CD14-positive monocyte (primary cell): ENCODE measurements around the gene CCL25. TPM values are rescaled to one million over a fixed set of nuclear protein-coding genes. Genes with fewer than 3 reads are reported as not detected.

ENCODE experiments used
- DNase-seq, 3 donors: peaks; one replicate each; pipeline ENCODE4 v3.0.0-alpha.2; 2011 to 2022
- H2AFZ ChIP-seq: 2 replicates; pipeline ENCODE4 v1.6.0; 2012; ENCODE audit warnings: mild to moderate bottlenecking, low read depth, low read length, inconsistent platforms; ENCODE audit not compliant: insufficient read depth, poor library complexity, severe bottlenecking
- H3K27ac ChIP-seq, 2 donors: 1 replicate in 1 of 2; 2 replicates in 1 of 2; pipeline ENCODE4 v1.5.1; 2012 to 2013; ENCODE audit warnings: low read length in 2 of 2, control low read depth in 1 of 2, inconsistent platforms in 1 of 2, low read depth in 1 of 2, mild to moderate bottlenecking in 1 of 2
- H3K27me3 ChIP-seq, 2 donors: one replicate each; pipeline versions ENCODE4 v1.6.0 to v1.6.1; 2011 to 2013; ENCODE audit warnings: low read length in 2 of 2; ENCODE audit not compliant: control insufficient read depth in 2 of 2, insufficient read depth in 2 of 2
- H3K36me3 ChIP-seq, 2 donors: replicated peaks in 1 of 2; 1 replicate in 1 of 2; 2 replicates in 1 of 2; pipeline versions ENCODE4 v1.5.1 to v1.6.1; 2012 to 2013; ENCODE audit warnings: low read length in 2 of 2, control low read depth in 1 of 2, inconsistent platforms in 1 of 2, mild to moderate bottlenecking in 1 of 2; ENCODE audit not compliant: insufficient read depth in 2 of 2, control insufficient read depth in 1 of 2
- H3K4me1 ChIP-seq, 2 donors: 1 replicate in 1 of 2; 2 replicates in 1 of 2; pipeline versions ENCODE4 v1.5.1 to v1.6.1; 2012 to 2013; ENCODE audit warnings: low read length in 2 of 2, control low read depth in 1 of 2, inconsistent platforms in 1 of 2, mild to moderate bottlenecking in 1 of 2, moderate library complexity in 1 of 2; ENCODE audit not compliant: insufficient read depth in 2 of 2, control insufficient read depth in 1 of 2
- H3K4me2 ChIP-seq: replicated peaks from 2 replicates; pipeline ENCODE3; 2012; ENCODE audit warnings: low read length, moderate library complexity, mild to moderate bottlenecking; ENCODE audit not compliant: poor library complexity, severe bottlenecking; ENCODE audit errors: extremely low read depth
- H3K4me3 ChIP-seq, 3 experiments: fragments of 200-600 bp in 1 of 3; sonication (generic) in 1 of 3; replicated peaks in 1 of 3; 1 replicate in 2 of 3; 2 replicates in 1 of 3; pipeline ENCODE4 v1.5.1; 2011 to 2013; ENCODE audit warnings: low read length in 3 of 3, mild to moderate bottlenecking in 3 of 3, control low read depth in 2 of 3, low read depth in 2 of 3, inconsistent platforms in 1 of 3, moderate library complexity in 1 of 3
- H3K79me2 ChIP-seq: 2 replicates; pipeline ENCODE4 v1.6.0; 2012; ENCODE audit warnings: mild to moderate bottlenecking, control low read depth, inconsistent platforms, low read length, moderate library complexity; ENCODE audit not compliant: insufficient read depth
- H3K9ac ChIP-seq: 2 replicates; pipeline ENCODE4 v1.6.0; 2017; ENCODE audit warnings: low read length, mild to moderate bottlenecking; ENCODE audit not compliant: insufficient read depth, poor library complexity, severe bottlenecking
- H3K9me3 ChIP-seq, 2 donors: replicated peaks in 1 of 2; 1 replicate in 1 of 2; 2 replicates in 1 of 2; pipeline versions ENCODE4 v1.5.1 to v1.6.1; 2012 to 2013; ENCODE audit warnings: low read length in 2 of 2, control low read depth in 1 of 2; ENCODE audit not compliant: control insufficient read depth in 1 of 2, insufficient read depth in 1 of 2
- H4K20me1 ChIP-seq: 2 replicates; pipeline ENCODE4 v1.6.0; 2012; ENCODE audit warnings: mild to moderate bottlenecking, low read length, control low read depth, moderate library complexity; ENCODE audit not compliant: insufficient read depth
- H3K27ac Mint-ChIP-seq, 7 donors: one replicate each; pipeline ENCODE4 v1.8.0; 2020; ENCODE audit warnings: mild to moderate bottlenecking in 7 of 7, mixed read lengths in 7 of 7, moderate library complexity in 6 of 7, inconsistent platforms in 2 of 7
- H3K27me3 Mint-ChIP-seq, 3 donors: one replicate each; pipeline ENCODE4 v1.8.0; 2021 to 2022; ENCODE audit warnings: low read depth in 3 of 3, mild to moderate bottlenecking in 3 of 3, mixed read lengths in 3 of 3, moderate library complexity in 3 of 3, inconsistent platforms in 1 of 3
- H3K36me3 Mint-ChIP-seq, 2 donors: one replicate each; pipeline ENCODE4 v1.8.0; 2020; ENCODE audit warnings: mixed read lengths in 2 of 2, inconsistent platforms in 1 of 2, mild to moderate bottlenecking in 1 of 2
- H3K4me1 Mint-ChIP-seq: one replicate; pipeline ENCODE4 v1.8.0; 2020; ENCODE audit warnings: mild to moderate bottlenecking, mixed read lengths
- H3K4me3 Mint-ChIP-seq, 2 donors: one replicate each; pipeline ENCODE4 v1.8.0; 2020; ENCODE audit warnings: mild to moderate bottlenecking in 2 of 2, mixed read lengths in 2 of 2, moderate library complexity in 1 of 2
- H3K9me3 Mint-ChIP-seq, 7 donors: one replicate each; pipeline ENCODE4 v1.8.0; 2020 to 2022; ENCODE audit warnings: mixed read lengths in 7 of 7, mild to moderate bottlenecking in 6 of 7, moderate library complexity in 6 of 7, inconsistent platforms in 2 of 7
- CTCF ChIP-seq: fragments of 200-600 bp; IDR thresholded peaks from one replicate; pipeline ENCODE4 v1.8.0; 2022; ENCODE audit warnings: antibody characterized with exemption, mild to moderate bottlenecking
- WGBS: methylation state at CpG from one replicate; pipeline ENCODE4 v1.1.5; 2013; ENCODE audit warnings: missing lambda C conversion rate; ENCODE audit not compliant: insufficient coverage; 5-methylcytosine and 5-hydroxymethylcytosine counted together
- intact Hi-C, 2 donors: fragments of 100-400 bp; cut with micrococcal nuclease; formaldehyde crosslinking; loops; one replicate each; pipeline versions ENCODE4 v1.15.0 to v1.15.1; 2023
- polyA plus RNA-seq, 3 donors: library from polyadenylated mRNA; depleted of rRNA in 1 of 3; unstranded in 2 of 3; stranded (reverse) in 1 of 3; fragments of 300-500 nt in 2 of 3; fragments of >200 nt in 1 of 3; fragmentation: Illumina TruSeq in 2 of 3; gene quantifications; 1 replicate in 2 of 3; 2 replicates in 1 of 3; pipeline ENCODE4 v1.2.3, GENCODE V29; 2012 to 2021

The CCL25 gene
- polyA plus RNA-seq, 3 donors, result not detected

DNA sequence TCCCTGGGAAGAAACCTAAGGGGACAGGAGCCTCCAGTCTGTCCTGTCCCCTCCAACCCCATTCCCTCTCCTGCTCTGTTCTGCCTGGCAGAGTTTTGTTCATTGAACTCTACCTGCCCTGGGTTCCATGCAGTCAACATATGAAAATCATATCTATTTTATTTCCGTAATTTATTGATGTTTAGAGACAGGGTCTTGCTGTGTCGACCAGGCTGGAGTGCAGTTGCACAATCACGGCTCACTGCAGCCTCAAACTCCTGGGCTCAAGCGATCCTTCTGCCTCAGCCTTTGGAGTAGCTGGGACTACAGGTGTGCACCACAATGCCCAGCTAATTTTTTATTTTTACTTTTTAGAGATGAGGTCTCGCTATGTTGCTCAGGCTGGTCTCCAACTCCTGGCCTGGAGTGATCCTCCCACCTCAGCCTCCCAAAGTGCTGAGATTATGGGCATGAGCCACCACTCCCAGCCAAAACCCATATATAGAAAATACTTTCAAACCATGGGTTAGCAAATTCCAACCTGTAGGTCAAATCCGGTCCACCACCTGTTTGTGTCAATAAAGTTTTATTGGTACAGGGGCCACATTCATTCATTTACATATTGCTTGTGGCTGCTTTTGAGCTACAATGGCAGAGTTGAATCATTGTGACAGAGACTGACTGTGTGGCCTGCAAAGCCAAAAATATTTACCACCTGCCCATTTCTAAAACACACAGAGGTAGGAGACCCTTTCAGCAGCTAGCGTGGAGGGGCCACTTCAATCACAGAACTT, 57.5 kb downstream of the CCL25 start:
- H3K36me3 Mint-ChIP-seq, result no peaks in the 10 kb centered on the region
- WGBS, result 81% methylated on average over 3 of the region's 7 CpGs
- Histone ChIP-seq H3K27ac (no peak overlapping the region), H3K9me3 (no peaks in the 10 kb centered on the region), H3K4me3 (no peak overlapping the region), H3K9ac (no peak overlapping the region), H3K4me2 (no peak overlapping the region), H2AFZ (no peak overlapping the region), H4K20me1 (no peaks in the 10 kb centered on the region), H3K36me3 (no peaks in the 10 kb centered on the region), H3K27me3 (no peaks in the 10 kb centered on the region), H3K4me1 (no peaks in the 10 kb centered on the region), H3K79me2 (no peaks in the 10 kb centered on the region)
- TF ChIP-seq CTCF, result no peak
- H3K4me3 Mint-ChIP-seq, result no peak overlapping the region
- no peaks in the 10 kb centered on the region for H3K4me1 Mint-ChIP-seq
- H3K9me3 Mint-ChIP-seq, result peaks cover 0 to 8% (median 5%) of the 10 kb centered on the region in 7 donors
- no peak overlapping the region for H3K27ac Mint-ChIP-seq
- intact Hi-C loops, result no loop called here
- no peak for DNase-seq
- peaks cover 12 to 13% (median 13%) of the 10 kb centered on the region in 3 donors for H3K27me3 Mint-ChIP-seq

DNA sequence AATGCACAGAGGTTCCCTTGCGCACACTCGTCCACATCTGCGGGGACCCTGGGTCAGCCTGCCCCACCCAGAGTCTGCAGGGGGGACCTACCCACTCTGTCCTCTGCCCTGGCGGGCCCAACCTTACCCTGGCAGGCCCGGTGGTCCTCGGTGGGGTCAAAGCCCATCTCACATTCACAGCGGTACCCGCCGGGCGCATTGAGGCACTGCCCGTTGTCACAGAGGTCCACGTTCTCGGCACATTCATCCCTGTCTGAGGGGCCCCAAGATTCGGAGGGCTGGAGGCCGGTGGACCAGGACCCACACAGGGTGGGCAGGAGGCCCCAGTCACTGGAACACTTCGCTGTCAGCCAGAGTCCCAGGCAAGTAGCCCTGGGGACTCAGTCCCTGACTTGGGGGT, 58.4 kb downstream of the CCL25 start:
- TF ChIP-seq CTCF, result no peak
- H3K27ac ChIP-seq, result no peak overlapping the region
- no peak overlapping the region for H2AFZ ChIP-seq
- Mint-ChIP-seq H3K36me3 (no peaks in the 10 kb centered on the region), H3K27me3 (peaks cover 12 to 14% (median 13%) of the 10 kb centered on the region in 3 donors), H3K4me3 (no peak overlapping the region), H3K4me1 (no peaks in the 10 kb centered on the region), H3K27ac (no peak overlapping the region), H3K9me3 (peaks cover 0 to 8% (median 5%) of the 10 kb centered on the region in 7 donors)
- H3K79me2 ChIP-seq, result no peaks in the 10 kb centered on the region
- H3K9ac ChIP-seq, result no peak overlapping the region
- no peaks in the 10 kb centered on the region for H3K36me3 ChIP-seq
- H3K27me3 ChIP-seq, result no peaks in the 10 kb centered on the region
- H3K9me3 ChIP-seq, result no peaks in the 10 kb centered on the region
- intact Hi-C loops, result no loop called here
- no peaks in the 10 kb centered on the region for H4K20me1 ChIP-seq
- no peaks in the 10 kb centered on the region for H3K4me1 ChIP-seq
- H3K4me2 ChIP-seq, result no peak overlapping the region
- no peak for DNase-seq
- H3K4me3 ChIP-seq, result no peak overlapping the region
- over 99% methylated on average over 15 of the region's 16 CpGs for WGBS
